Subcutaneous adipose tissue (tissue), 4 donors: Measurements from ENCODE around the gene AIFM1. TPM values are rescaled to one million over a fixed set of nuclear protein-coding genes. Genes with fewer than 3 reads are reported as not detected.

Source experiments
- CTCF ChIP-seq: fragments of 450-650 bp; IDR thresholded peaks from one replicate; pipeline ENCODE4 v1.5.1; 2016; ENCODE audit warnings: low read depth, mild to moderate bottlenecking, control low read depth, antibody characterized with exemption, moderate library complexity
- total RNA-seq, 4 donors: library from RNA; depleted of rRNA; stranded (reverse); fragments of >200 nt; gene quantifications; one replicate each; pipeline ENCODE4 v1.1.0, GENCODE V29; 2016

Gene AIFM1
- total RNA-seq, 4 donors from 2014 or later, result 19.8 to 26.4 (median 22.4) TPM

- TF ChIP-seq CTCF, result no peak
Observed at GRCh38 chrX:130086447-130087206, 79.0 kb downstream of the AIFM1 start.

- TF ChIP-seq CTCF, result no peak
Observed at GRCh38 chrX:130085551-130086446, 79.8 kb downstream of the AIFM1 start.

- TF ChIP-seq CTCF, result no peak
Observed at GRCh38 chrX:130084631-130085237, 80.9 kb downstream of the AIFM1 start.

- TF ChIP-seq CTCF, result no peak
Observed at GRCh38 chrX:130083656-130084382, 81.8 kb downstream of the AIFM1 start.

GRCh38 chrX:130083107-130083490 lies 82.5 kb downstream of the AIFM1 start:
- TF ChIP-seq CTCF, result no peak

- no peak for TF ChIP-seq CTCF
Observed at GRCh38 chrX:130082244-130083106, 83.2 kb downstream of the AIFM1 start.
